Effector memory CD4-positive, alpha-beta T cell (primary cell): ENCODE results near the gene GEMIN4.
"Not testable (repeated sequence)": the region's sequence is repeated elsewhere in the genome, so short reads cannot be mapped to it uniquely, and the experiment has no call there.

ENCODE experiments used
- DNase-seq, 3 donors: peaks; one replicate each; pipeline ENCODE4 v3.0.0-alpha.2; 2020
- H3K27ac ChIP-seq: 2 replicates; pipeline ENCODE4 v1.7.0; 2013; ENCODE audit warnings: mild to moderate bottlenecking, low read length, moderate library complexity; ENCODE audit not compliant: insufficient read depth, poor library complexity, severe bottlenecking
- H3K27me3 ChIP-seq: replicated peaks from 2 replicates; pipeline ENCODE4 v1.7.0; 2013; ENCODE audit warnings: mild to moderate bottlenecking, low read length; ENCODE audit not compliant: insufficient read depth, control insufficient read depth, poor library complexity, severe bottlenecking
- H3K36me3 ChIP-seq: 2 replicates; pipeline ENCODE4 v1.7.0; 2013; ENCODE audit warnings: mild to moderate bottlenecking, low read length, moderate library complexity; ENCODE audit not compliant: control insufficient read depth, insufficient read depth
- H3K4me1 ChIP-seq: 2 replicates; pipeline ENCODE4 v1.7.0; 2013; ENCODE audit warnings: low read length, mild to moderate bottlenecking; ENCODE audit not compliant: control insufficient read depth, insufficient read depth, poor library complexity, severe bottlenecking
- H3K4me3 ChIP-seq: 2 replicates; pipeline ENCODE4 v1.7.0; 2013; ENCODE audit warnings: low read length, low read depth, mild to moderate bottlenecking; ENCODE audit not compliant: insufficient read depth, poor library complexity, severe bottlenecking
- H3K9me3 ChIP-seq: 2 replicates; pipeline ENCODE4 v1.7.0; 2013; ENCODE audit warnings: mild to moderate bottlenecking, low read length, moderate library complexity; ENCODE audit not compliant: control insufficient read depth

GEMIN4 gene

GRCh38 chr17:705011-705410 is 47.1 kb downstream of the GEMIN4 start:
- H3K4me1 ChIP-seq, result no peaks in the 10 kb centered on the region
- DNase-seq, result no peak
- no peak overlapping the region for H3K4me3 ChIP-seq
- no peak overlapping the region for H3K27ac ChIP-seq
- peaks cover 28% of the 10 kb centered on the region for H3K36me3 ChIP-seq
- no peaks in the 10 kb centered on the region for H3K27me3 ChIP-seq
- H3K9me3 ChIP-seq, result no peaks in the 10 kb centered on the region

DNA sequence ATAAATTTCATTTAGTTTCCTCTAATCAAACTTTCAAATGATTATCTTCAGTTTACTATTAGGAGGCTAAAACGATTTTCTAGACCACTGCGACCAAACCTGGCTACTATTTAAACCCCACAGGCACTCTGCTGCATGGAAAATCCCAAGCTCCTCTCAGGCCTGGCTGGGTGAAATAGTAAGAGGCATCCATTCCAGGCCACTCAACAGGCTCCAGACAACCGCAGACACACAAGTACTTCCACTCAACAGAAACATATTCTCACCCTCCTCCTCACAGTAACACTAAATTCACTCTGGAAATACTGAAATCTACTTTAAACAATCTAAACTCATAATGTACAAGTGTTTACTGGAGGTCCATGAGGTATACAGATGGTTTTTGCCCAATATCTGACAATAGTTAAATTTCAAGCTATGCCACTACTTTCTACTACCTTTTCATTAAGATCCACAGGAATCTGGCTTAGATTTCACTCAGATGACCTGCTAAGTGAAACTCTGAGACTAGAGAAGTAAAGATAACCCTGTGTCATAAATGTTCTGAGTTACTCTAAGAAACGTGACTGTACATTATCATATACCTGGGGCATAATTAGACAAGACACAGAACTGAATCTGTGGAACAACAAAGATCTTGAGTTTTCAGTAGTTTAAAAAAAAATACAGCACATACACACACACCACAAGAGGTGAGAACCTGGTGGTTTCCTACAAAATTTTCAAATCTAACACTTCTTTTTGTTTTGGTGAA is 47.8 kb downstream of the GEMIN4 start:
- Histone ChIP-seq H3K36me3 (peaks cover 21% of the 10 kb centered on the region), H3K9me3 (no peaks in the 10 kb centered on the region), H3K27ac (no peak overlapping the region), H3K27me3 (no peaks in the 10 kb centered on the region), H3K4me1 (no peaks in the 10 kb centered on the region), H3K4me3 (no peak overlapping the region)
- no peak for DNase-seq

GRCh38 chr17:703081-703875 is 48.8 kb downstream of the GEMIN4 start:
- Histone ChIP-seq H3K27ac (no peak overlapping the region), H3K9me3 (no peaks in the 10 kb centered on the region), H3K4me1 (no peaks in the 10 kb centered on the region), H3K4me3 (no peak overlapping the region), H3K36me3 (peaks cover 14% of the 10 kb centered on the region), H3K27me3 (no peaks in the 10 kb centered on the region)
- no peak for DNase-seq

DNA sequence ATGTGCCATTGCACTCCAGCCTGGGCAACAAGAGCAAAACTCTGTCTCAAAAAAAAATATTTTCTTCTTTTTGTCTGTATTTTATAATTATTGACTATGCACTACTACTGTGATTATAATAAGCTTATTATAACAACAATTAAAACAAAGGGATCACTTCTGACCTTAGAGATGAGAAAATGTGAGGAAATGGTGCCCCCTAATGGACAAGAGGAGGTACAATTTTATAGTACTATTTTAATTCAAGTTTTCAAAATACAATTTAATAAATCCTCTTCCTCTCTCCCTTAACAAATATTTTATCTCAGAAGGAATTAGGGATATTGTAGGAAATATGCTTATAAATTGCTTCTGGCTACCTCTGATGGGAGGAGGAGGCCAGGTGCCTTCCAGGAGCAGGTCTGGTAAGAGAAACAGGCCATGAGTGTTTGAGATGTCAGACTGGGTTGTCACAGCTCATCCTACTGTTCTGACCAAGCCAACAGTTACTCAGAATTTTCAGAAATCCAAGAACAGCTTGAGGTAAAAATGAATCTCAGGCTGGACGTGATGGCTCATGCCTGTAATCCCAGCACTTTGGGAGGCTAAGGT is 51.5 kb downstream of the GEMIN4 start:
- Histone ChIP-seq H3K4me1 (no peaks in the 10 kb centered on the region), H3K27ac (no peak overlapping the region), H3K27me3 (no peaks in the 10 kb centered on the region), H3K4me3 (no peak overlapping the region), H3K9me3 (no peaks in the 10 kb centered on the region), H3K36me3 (peaks cover 25% of the 10 kb centered on the region)
- DNase-seq, result no peak

DNA sequence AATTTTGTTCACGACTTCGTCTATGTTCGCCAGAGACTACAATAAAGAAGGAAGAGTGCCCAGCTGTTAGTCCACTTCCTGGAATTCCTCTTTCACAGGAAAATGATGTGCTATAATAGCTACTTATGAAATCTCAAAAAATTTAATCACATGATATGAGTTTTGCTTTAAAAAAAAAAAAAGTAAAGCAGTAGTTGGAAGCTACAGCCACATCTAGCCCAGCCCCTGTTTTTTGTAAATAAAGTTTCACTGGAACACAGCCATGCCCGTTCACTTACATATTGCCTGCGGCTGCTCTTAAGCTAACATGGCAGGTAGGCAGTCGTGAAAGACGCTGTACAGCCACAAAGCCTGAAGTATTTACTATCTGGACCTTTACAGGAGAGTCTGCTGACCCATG is 52.7 kb downstream of the GEMIN4 start:
- Histone ChIP-seq H3K4me3 (no peak overlapping the region), H3K9me3 (no peaks in the 10 kb centered on the region), H3K36me3 (peaks cover 32% of the 10 kb centered on the region), H3K27me3 (no peaks in the 10 kb centered on the region), H3K4me1 (no peaks in the 10 kb centered on the region), H3K27ac (no peak overlapping the region)
- DNase-seq, result no peak

GRCh38 chr17:698096-698495 is 54.0 kb downstream of the GEMIN4 start:
- H3K4me3 ChIP-seq, H3K4me1 ChIP-seq, H3K9me3 ChIP-seq, DNase-seq, H3K27ac ChIP-seq, H3K27me3 ChIP-seq: not testable (repeated sequence)
- H3K36me3 ChIP-seq, result peaks cover 39% of the 10 kb centered on the region

GRCh38 chr17:697682-698081 is 54.4 kb downstream of the GEMIN4 start:
- Histone ChIP-seq H3K9me3 (no peaks in the 10 kb centered on the region), H3K36me3 (peaks cover 39% of the 10 kb centered on the region), H3K4me1 (no peaks in the 10 kb centered on the region), H3K27ac (no peak overlapping the region), H3K4me3 (no peak overlapping the region), H3K27me3 (no peaks in the 10 kb centered on the region)
- DNase-seq, result no peak

DNA sequence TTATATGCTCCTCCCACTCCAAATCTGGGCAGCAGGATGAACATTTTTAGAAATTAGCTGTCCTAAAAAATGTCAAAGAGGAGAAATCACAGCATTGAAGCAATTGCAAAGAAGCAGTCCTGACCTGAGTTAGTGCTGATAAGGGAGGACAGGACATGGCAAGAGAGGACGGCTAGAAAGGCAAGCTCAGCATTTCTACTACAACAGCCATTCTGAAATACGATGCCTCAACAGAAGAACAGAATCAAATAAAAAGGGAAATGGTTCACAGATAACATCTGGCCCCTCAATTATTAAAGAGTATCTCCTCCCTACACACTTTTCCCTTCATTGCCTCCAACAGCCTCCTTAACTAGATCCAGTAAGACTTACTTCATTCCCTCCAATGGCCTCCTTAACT is 55.7 kb downstream of the GEMIN4 start:
- no peak overlapping the region for H3K27ac ChIP-seq

More for the DNA sequence above, 55.7 kb downstream of the GEMIN4 start:
- Histone ChIP-seq H3K36me3 (peaks cover 48% of the 10 kb centered on the region), H3K4me3 (no peak overlapping the region), H3K27me3 (no peaks in the 10 kb centered on the region), H3K4me1 (no peaks in the 10 kb centered on the region), H3K9me3 (no peaks in the 10 kb centered on the region)
- no peak for DNase-seq
